Stomach (tissue), 9 donors: ENCODE measurements around the gene TCP10L. TPM values are rescaled to one million over a fixed set of nuclear protein-coding genes. Genes with fewer than 3 reads are reported as not detected.

Source experiments
- DNase-seq, 2 donors: peaks; one replicate each; pipeline versions ENCODE4 v3.0.0 to v3.0.0-alpha.2; 2013 to 2019
- H3K27ac ChIP-seq, 5 donors: fragments of 200-600 bp in 4 of 5; sonication (generic) in 4 of 5; one replicate each; pipeline ENCODE4 v1.5.1; 2013 to 2019; ENCODE audit warnings: mild to moderate bottlenecking in 1 of 5, moderate library complexity in 1 of 5
- H3K27me3 ChIP-seq, 3 donors: fragments of 200-600 bp; sonication (generic); one replicate each; pipeline ENCODE4 v1.5.1; 2017 to 2019; ENCODE audit warnings: mixed run types in 1 of 3
- H3K36me3 ChIP-seq, 4 donors: fragments of 200-600 bp; sonication (generic); 1 replicate in 3 of 4; 2 replicates in 1 of 4; pipeline ENCODE4 v1.5.1; 2016 to 2019
- H3K4me1 ChIP-seq, 4 donors: fragments of 200-600 bp; sonication (generic); one replicate each; pipeline ENCODE4 v1.5.1; 2016 to 2019
- H3K4me3 ChIP-seq, 4 donors: fragments of 200-600 bp; sonication (generic) in 3 of 4; one replicate each; pipeline ENCODE4 v1.5.1; 2016 to 2019; ENCODE audit warnings: mild to moderate bottlenecking in 1 of 4
- H3K9me3 ChIP-seq, 4 donors: fragments of 200-600 bp; sonication (generic); one replicate each; pipeline ENCODE4 v1.5.1; 2016 to 2019
- CTCF ChIP-seq, 7 experiments: fragments of 450-650 bp in 4 of 7; fragments of 200-600 bp in 3 of 7; sonication (generic) in 3 of 7; IDR thresholded peaks; one replicate each; pipeline ENCODE4 v1.5.1; 2016 to 2019; ENCODE audit warnings: antibody characterized with exemption in 7 of 7, control low read depth in 2 of 7, mild to moderate bottlenecking in 1 of 7
- EP300 ChIP-seq: sonication (generic); formaldehyde crosslinking; IDR thresholded peaks from one replicate; pipeline ENCODE4 v1.6.1; 2017; ENCODE audit warnings: antibody characterized with exemption
- POLR2A ChIP-seq, 4 donors: fragments of 450-650 bp; IDR thresholded peaks; one replicate each; pipeline ENCODE4 v1.6.1; 2016; ENCODE audit warnings: antibody characterized with exemption in 4 of 4, control low read depth in 2 of 4, mild to moderate bottlenecking in 1 of 4, moderate library complexity in 1 of 4
- POLR2AphosphoS5 ChIP-seq, 3 donors: sonication (generic); formaldehyde crosslinking; IDR thresholded peaks; one replicate each; pipeline ENCODE4 v1.6.1; 2016; ENCODE audit warnings: antibody characterized with exemption in 3 of 3
- WGBS, 5 donors: extraction: QIAGEN DNeasy Blood & Tissue Kit in 3 of 5; methylation state at CpG; one replicate each; pipeline versions ENCODE4 v1.1.5 to v1.1.7; 2013 to 2018; 5-methylcytosine and 5-hydroxymethylcytosine counted together
- intact Hi-C: fragments of 100-400 bp; cut with DNase I; formaldehyde crosslinking; loops from one replicate; pipeline ENCODE4 v1.15.1; 2023; ENCODE audit warnings: low total_unique reads
- polyA plus RNA-seq, 3 donors: library from polyadenylated mRNA; stranded (reverse); fragments of 200-250 nt; gene quantifications; one replicate each; pipeline ENCODE4 v1.2.3, GENCODE V29; 2013
- small RNA-seq, 4 donors: library from RNA; depleted of rRNA; stranded (forward); fragments of <200 nt; gene quantifications; one replicate each; pipeline ENCODE3, GENCODE V24; 2016
- total RNA-seq, 5 donors: library from RNA; depleted of rRNA; stranded (reverse); fragments of >200 nt; gene quantifications; one replicate each; pipeline versions ENCODE4 v1.1.0 to v1.2.3, GENCODE V29; 2014 to 2016
- donor health status: healthy with polysubstance abuse.
- donor health status: Bipolar disorder and iron deficiency.
- donor health status: healthy.

The TCP10L gene
- total and polyA plus RNA-seq, 8 donors = 0.73 to 1.3 TPM; not detected in 6

DNA sequence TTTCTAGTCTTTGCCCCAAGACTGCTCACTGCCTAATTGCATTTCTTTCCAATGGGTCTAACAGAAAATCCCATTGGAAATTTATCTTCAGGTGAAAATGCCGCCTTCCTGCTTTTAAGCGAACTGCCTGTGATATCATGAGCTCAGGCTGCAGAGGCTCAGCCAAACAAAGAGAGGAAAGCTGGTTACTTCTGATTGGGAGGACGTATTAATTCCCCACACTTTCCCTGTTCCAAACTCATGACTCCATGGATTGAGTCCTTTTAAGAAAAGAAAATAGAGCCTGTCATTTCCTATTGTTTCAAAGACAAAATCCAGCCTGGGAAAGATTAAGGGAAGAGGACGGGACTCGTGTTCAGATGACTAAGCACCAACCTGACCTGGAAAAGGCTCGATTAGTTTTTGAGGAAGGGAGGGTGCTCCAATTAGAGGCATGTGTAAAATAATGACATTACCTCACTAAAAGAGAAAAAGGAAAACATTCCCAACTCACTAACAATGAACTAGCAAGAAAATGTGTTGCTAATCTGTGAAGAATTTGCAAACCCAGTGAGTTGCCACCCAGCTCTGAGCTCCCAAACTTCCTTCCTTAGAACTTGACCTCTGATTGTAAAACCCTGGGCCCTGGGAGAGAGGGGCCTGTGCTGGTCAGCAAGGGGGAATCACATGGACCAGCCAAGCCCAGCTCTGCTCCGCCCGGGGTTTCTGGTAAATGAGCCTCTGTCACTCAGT lies 61.2 kb downstream of the TCP10L start:
- 69 to 81% (median 76%) methylated on average over 8 of the region's 8 CpGs for WGBS, 5 donors
- H3K27me3 ChIP-seq = no peaks in the 10 kb centered on the region
- no peaks in the 10 kb centered on the region for H3K9me3 ChIP-seq
- no peak overlapping the region for H3K4me3 ChIP-seq
- peak overlapping the region in 4 of 5 donors; percentile 6 to 63 (median 44) for H3K27ac ChIP-seq
- intact Hi-C loops = no loop called here
- peak in 1 of 2 donors; percentile 31 for DNase-seq
- H3K36me3 ChIP-seq = no peaks in the 10 kb centered on the region
- peaks cover 6 to 18% (median 8%) of the 10 kb centered on the region in 4 donors for H3K4me1 ChIP-seq
- TF ChIP-seq CTCF (IDR thresholded peaks at IDR 0.05) (no peak), EP300 (no peak), POLR2AphosphoS5 (IDR thresholded peaks at IDR 0.05) (no peak), POLR2A (IDR thresholded peaks at IDR 0.05) (no peak)

Small RNA genes lying within 50 kb of the gene (small RNA-seq; reads per million reads assigned to genes)
- gene RF00438 (0 reads per million in 4 donors), gene RNA5SP490 (0 to 0.30 (median 0.11) reads per million in 4 donors)

Other genes with a start within 250 kb of the TCP10L start
- gene URB1, start 192.5 kb downstream of the TCP10L start, total RNA-seq = 10 to 100 TPM in 4 of 5 donors, 1 to 10 TPM in 1; 9.3 to 16.3 (median 15.4) TPM
- gene URB1, start 192.5 kb downstream of the TCP10L start, polyA plus RNA-seq = 1 to 10 TPM; 1.2 to 3.4 (median 1.9) TPM
- 100 to 1,000 TPM in 1 of 5 donors, 10 to 100 TPM in 4; 10.6 to 142 (median 48.7) TPM for gene EVA1C, start 172.8 kb downstream of the TCP10L start, total RNA-seq
- 10 to 100 TPM; 18.2 to 39.1 (median 33.6) TPM for gene EVA1C, start 172.8 kb downstream of the TCP10L start, polyA plus RNA-seq
- 10 to 100 TPM in 3 of 5 donors, 1 to 10 TPM in 1, under 1 TPM in 1; 0.87 to 61.8 (median 16.7) TPM for gene CFAP298, start 26.9 kb upstream of the TCP10L start, total RNA-seq
- gene CFAP298, start 26.9 kb upstream of the TCP10L start, polyA plus RNA-seq = 10 to 100 TPM; 39.8 to 41.1 (median 40.0) TPM
- gene SYNJ1, start 142.5 kb upstream of the TCP10L start, total RNA-seq = 100 to 1,000 TPM in 1 of 5 donors, 10 to 100 TPM in 2, 1 to 10 TPM in 1, under 1 TPM in 1; 0.89 to 245 (median 11.2) TPM
- 1 to 10 TPM; 2.3 to 3.7 (median 3.4) TPM for gene SYNJ1, start 142.5 kb upstream of the TCP10L start, polyA plus RNA-seq
- 100 to 1,000 TPM in 2 of 5 donors, 10 to 100 TPM in 3; 53.2 to 106 (median 82.6) TPM for gene PAXBP1, start 186.2 kb upstream of the TCP10L start, total RNA-seq
- gene PAXBP1, start 186.2 kb upstream of the TCP10L start, polyA plus RNA-seq = 10 to 100 TPM in 1 of 3 donors, 1 to 10 TPM in 2; 6.0 to 19.6 (median 7.6) TPM